B cell (primary cell): Measurements from ENCODE around the gene NCOA5. TPM values are rescaled to one million over a fixed set of nuclear protein-coding genes. Genes with fewer than 3 reads are reported as not detected.
A peak's percentile ranks its signal among the peaks of the same experiment; 100 is the strongest.

ENCODE experiments used
- ATAC-seq: fragments of 200-7000 bp; cut with Tn5 transposase; one replicate; pipeline ENCODE4 v1.10.0; 2021; ENCODE audit warnings: low read depth, mild to moderate bottlenecking, moderate number of reproducible peaks, moderate library complexity
- CTCF ChIA-PET: fragments of 350-600 bp; sonication (Branson Sonifier 250); formaldehyde crosslinking; loops from one replicate; lab custom pipeline; 2021; ENCODE audit warnings: antibody characterized with exemption, inconsistent platforms; lab: Charles Lee
- POLR2A ChIA-PET: fragments of 350-600 bp; sonication (Branson Sonifier 250); formaldehyde crosslinking; loops from one replicate; lab custom pipeline; 2021; ENCODE audit warnings: antibody characterized with exemption; lab: Charles Lee
- DNase-seq: peaks from one replicate; pipeline ENCODE4 v3.0.0; 2013
- H2AFZ ChIP-seq: 2 replicates; pipeline ENCODE4 v1.6.1; 2012; ENCODE audit warnings: mild to moderate bottlenecking, low read depth, low read length; ENCODE audit not compliant: insufficient read depth, poor library complexity, severe bottlenecking
- H3K27ac ChIP-seq, 2 donors: 1 replicate in 1 of 2; 2 replicates in 1 of 2; pipeline ENCODE4 v1.5.1; 2012 to 2013; ENCODE audit warnings: low read length in 2 of 2, mild to moderate bottlenecking in 2 of 2, moderate library complexity in 1 of 2
- H3K27me3 ChIP-seq, 4 experiments: fragments of 200-600 bp in 1 of 4; sonication (generic) in 1 of 4; replicated peaks in 1 of 4; 1 replicate in 2 of 4; 2 replicates in 2 of 4; pipeline versions ENCODE4 v1.6.1 to v1.7.0; 2013 to 2016; ENCODE audit warnings: low read length in 3 of 4, mild to moderate bottlenecking in 2 of 4, mixed read lengths in 1 of 4, moderate library complexity in 1 of 4; ENCODE audit not compliant: insufficient read depth in 4 of 4, control insufficient read depth in 3 of 4; ENCODE audit errors: control extremely low read depth in 1 of 4
- H3K36me3 ChIP-seq, 2 experiments: replicated peaks in 1 of 2; 1 replicate in 1 of 2; 2 replicates in 1 of 2; pipeline versions ENCODE4 v1.6.1 to v1.7.1; 2013; ENCODE audit warnings: low read length in 1 of 2; ENCODE audit not compliant: insufficient read depth in 2 of 2, control insufficient read depth in 1 of 2; ENCODE audit errors: control extremely low read depth in 1 of 2, extremely low read depth in 1 of 2
- H3K4me1 ChIP-seq, 2 donors: fragments of 200-600 bp in 1 of 2; sonication (generic) in 1 of 2; 1 replicate in 1 of 2; 2 replicates in 1 of 2; pipeline versions ENCODE4 v1.5.1 to v1.6.1; 2013 to 2017; ENCODE audit warnings: low read length in 2 of 2; ENCODE audit not compliant: control insufficient read depth in 2 of 2, insufficient read depth in 2 of 2
- H3K4me2 ChIP-seq: replicated peaks from 2 replicates; pipeline ENCODE3; 2012; ENCODE audit warnings: mild to moderate bottlenecking, low read depth, low read length; ENCODE audit not compliant: poor library complexity, severe bottlenecking
- H3K4me3 ChIP-seq, 5 experiments: fragments of 200-600 bp in 1 of 5; sonication (generic) in 1 of 5; 1 replicate in 3 of 5; 2 replicates in 2 of 5; pipeline versions ENCODE4 v1.5.1 to v1.7.0; 2011 to 2016; ENCODE audit warnings: low read length in 4 of 5, mild to moderate bottlenecking in 4 of 5, low read depth in 2 of 5, control low read depth in 1 of 5, moderate library complexity in 1 of 5; ENCODE audit not compliant: insufficient read depth in 1 of 5; ENCODE audit errors: control extremely low read depth in 1 of 5, extremely low read depth in 1 of 5
- H3K79me2 ChIP-seq: fragments of 200-600 bp; sonication (generic); one replicate; pipeline ENCODE4 v1.6.0; 2016; ENCODE audit warnings: low read length; ENCODE audit not compliant: control insufficient read depth, insufficient read depth
- H3K9ac ChIP-seq: fragments of 200-600 bp; sonication (generic); 2 replicates; pipeline ENCODE4 v1.6.1; 2017; ENCODE audit warnings: mild to moderate bottlenecking, low read length, moderate library complexity
- H3K9me3 ChIP-seq, 3 donors: one replicate each; pipeline versions ENCODE4 v1.6.1 to v1.7.1; 2013; ENCODE audit warnings: low read length in 2 of 3; ENCODE audit not compliant: control insufficient read depth in 2 of 3, insufficient read depth in 1 of 3; ENCODE audit errors: control extremely low read depth in 1 of 3
- H4K20me1 ChIP-seq: 2 replicates; pipeline ENCODE4 v1.6.0; 2012; ENCODE audit warnings: mild to moderate bottlenecking, low read length; ENCODE audit not compliant: insufficient read depth, control insufficient read depth, poor library complexity, severe bottlenecking
- H3K27ac Mint-ChIP-seq: one replicate; pipeline ENCODE4 v1.8.0; 2021; ENCODE audit warnings: mixed read lengths
- H3K27me3 Mint-ChIP-seq: one replicate; pipeline ENCODE4 v1.8.0; 2021; ENCODE audit warnings: mixed read lengths
- H3K4me1 Mint-ChIP-seq: one replicate; pipeline ENCODE4 v1.8.0; 2021; ENCODE audit warnings: mixed read lengths
- H3K4me3 Mint-ChIP-seq: one replicate; pipeline ENCODE4 v1.8.0; 2021; ENCODE audit warnings: mixed read lengths
- H3K9me3 Mint-ChIP-seq: one replicate; pipeline ENCODE4 v1.8.0; 2022; ENCODE audit warnings: mixed read lengths; ENCODE audit not compliant: insufficient read depth
- CTCF ChIP-seq: fragments of 200-600 bp; IDR thresholded peaks from one replicate; pipeline ENCODE4 v1.8.0; 2022; ENCODE audit warnings: antibody characterized with exemption, mild to moderate bottlenecking
- EZH2 ChIP-seq: IDR thresholded peaks from 2 replicates; pipeline ENCODE4 v1.6.1; 2012; ENCODE audit warnings: borderline replicate concordance, low read depth, mild to moderate bottlenecking, moderate library complexity, low read length; ENCODE audit not compliant: insufficient read depth, poor library complexity, severe bottlenecking
- WGBS: methylation state at CpG from one replicate; pipeline ENCODE4 v1.1.5; 2013; ENCODE audit warnings: missing lambda C conversion rate; ENCODE audit not compliant: insufficient coverage; 5-methylcytosine and 5-hydroxymethylcytosine counted together
- intact Hi-C: fragments of 100-400 bp; cut with micrococcal nuclease; formaldehyde crosslinking; loops from one replicate; pipeline ENCODE4 v1.10.0; 2022
- polyA plus RNA-seq: library from polyadenylated mRNA; depleted of rRNA; stranded (reverse); fragments of >200 nt; gene quantifications from 2 replicates; pipeline ENCODE4 v1.2.3, GENCODE V29; 2012
- total RNA-seq, 2 donors: library from RNA; stranded (reverse); fragments of 120-200 nt in 1 of 2; gene quantifications; 1 replicate in 1 of 2; 2 replicates in 1 of 2; pipeline versions ENCODE4 v1.2.3 to v1.2.4, GENCODE V29; 2013 to 2022

The NCOA5 gene
- total and polyA plus RNA-seq, 2 donors (not counting 1 experiment from before 2014, with no cell fraction given), result 26.0 to 41.6 TPM

DNA sequence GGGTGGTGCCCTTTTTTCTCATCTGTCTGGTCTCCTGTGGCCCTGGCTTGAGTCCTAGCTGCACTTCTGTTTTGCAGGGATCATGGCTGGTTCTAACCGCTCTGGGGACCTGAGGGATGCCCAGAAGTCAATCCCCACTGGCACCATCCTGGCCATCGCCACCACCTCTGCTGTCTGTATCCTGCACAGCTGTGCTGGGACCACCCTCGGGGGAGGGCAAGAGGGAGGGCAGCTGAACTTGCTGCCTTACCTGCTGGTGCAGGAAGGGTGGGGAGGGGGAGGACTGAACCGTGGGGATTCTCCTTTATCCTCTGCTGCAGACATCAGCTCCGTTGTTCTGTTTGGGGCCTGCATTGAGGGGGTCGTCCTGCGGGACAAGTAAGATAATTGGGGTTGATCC, 46.2 kb downstream of the NCOA5 start:
- H3K27ac Mint-ChIP-seq, result no peak overlapping the region
- ATAC-seq, result no peak
- POLR2A ChIA-PET, result no interaction called here
- peaks cover 0 to 11% (median 0%) of the 10 kb centered on the region in 3 donors for H3K9me3 ChIP-seq
- WGBS, result 51% methylated on average over 6 of the region's 7 CpGs
- intact Hi-C loops, result no loop called here
- H3K4me3 ChIP-seq, result no peak overlapping the region
- H3K27ac ChIP-seq, result no peak overlapping the region
- DNase-seq, result no peak
- H3K9me3 Mint-ChIP-seq, result no peaks in the 10 kb centered on the region
- H3K4me3 Mint-ChIP-seq, result no peak overlapping the region
- peaks cover 58% of the 10 kb centered on the region for H3K27me3 Mint-ChIP-seq
- no peak for TF ChIP-seq EZH2
- TF ChIP-seq CTCF, result no peak
- no peaks in the 10 kb centered on the region for H3K79me2 ChIP-seq
- H3K4me2 ChIP-seq, result no peak overlapping the region
- CTCF ChIA-PET, result no interaction called here
- no peak overlapping the region for H2AFZ ChIP-seq
- H3K4me1 Mint-ChIP-seq, result no peaks in the 10 kb centered on the region
- no peaks in the 10 kb centered on the region for H3K4me1 ChIP-seq
- H3K9ac ChIP-seq, result no peak overlapping the region
- H4K20me1 ChIP-seq, result no peaks in the 10 kb centered on the region
- H3K36me3 ChIP-seq, result no peaks in the 10 kb centered on the region
- H3K27me3 ChIP-seq, result peaks cover 0 to 44% (median 10%) of the 10 kb centered on the region in 4 experiments

DNA sequence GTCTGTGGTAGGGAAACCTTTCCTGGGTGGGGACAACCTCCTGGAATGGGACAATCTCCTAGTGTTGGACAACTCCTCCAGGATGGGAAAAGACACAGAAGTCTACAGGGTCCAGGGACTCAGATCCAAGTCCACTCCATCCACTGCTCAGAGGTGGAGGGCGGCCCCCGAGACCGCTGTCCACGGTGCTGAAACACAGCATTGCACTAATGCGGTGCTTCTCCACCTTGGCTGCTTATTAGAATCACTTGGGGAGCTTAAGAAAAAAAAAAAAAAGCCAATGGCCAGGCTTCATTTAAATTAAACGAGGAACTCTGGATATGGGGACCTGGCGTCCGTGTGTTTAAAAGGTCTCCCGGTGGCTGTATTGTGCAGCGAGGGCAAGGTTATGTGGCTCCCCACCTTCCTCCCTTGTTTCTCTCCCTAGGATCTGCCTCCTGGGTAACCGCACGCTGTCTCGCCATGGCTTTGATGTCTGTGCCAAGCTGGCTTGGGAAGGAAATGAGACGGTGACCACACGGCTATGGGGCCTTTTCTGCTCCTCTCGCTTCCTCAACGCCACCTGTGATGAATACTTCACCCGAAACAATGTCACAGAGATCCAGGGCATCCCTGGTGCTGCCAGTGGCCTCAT, 48.7 kb downstream of the NCOA5 start:
- no peak overlapping the region for H3K27ac ChIP-seq
- DNase-seq (peak; percentile 51), ATAC-seq (no peak)
- H3K4me1 ChIP-seq, result no peaks in the 10 kb centered on the region
- TF ChIP-seq CTCF, result no peak
- no peak for TF ChIP-seq EZH2
- H3K4me3 Mint-ChIP-seq, result no peak overlapping the region
- H3K79me2 ChIP-seq, result no peaks in the 10 kb centered on the region
- no peak overlapping the region for H3K4me3 ChIP-seq
- peaks cover 55% of the 10 kb centered on the region for H3K27me3 Mint-ChIP-seq
- no peaks in the 10 kb centered on the region for H3K36me3 ChIP-seq
- H3K9ac ChIP-seq, result no peak overlapping the region
- H2AFZ ChIP-seq, result no peak overlapping the region
- peaks cover 0 to 39% (median 10%) of the 10 kb centered on the region in 4 experiments for H3K27me3 ChIP-seq
- ChIA-PET POLR2A (no interaction called here), CTCF (interaction anchor here (0.7 kb wide), 1 partner anchor 18 kb away, joined by 3 read pairs; no protein-coding TSS in a partner anchor)
- H3K9me3 Mint-ChIP-seq, result no peaks in the 10 kb centered on the region
- H3K4me1 Mint-ChIP-seq, result no peaks in the 10 kb centered on the region
- H3K27ac Mint-ChIP-seq, result no peak overlapping the region
- no peaks in the 10 kb centered on the region for H4K20me1 ChIP-seq
- intact Hi-C loops, result no loop called here
- WGBS, result 37% methylated on average over 15 of the region's 18 CpGs
- H3K9me3 ChIP-seq, result peaks cover 0 to 11% (median 0%) of the 10 kb centered on the region in 3 donors
- H3K4me2 ChIP-seq, result no peak overlapping the region
